HepG2 (cell line): ENCODE results near the gene SERPINB6. TPM values are rescaled to one million over a fixed set of nuclear protein-coding genes. Genes with fewer than 3 reads are reported as not detected.

Experiments
- HNF4A ChIP-seq: sonication (generic); formaldehyde crosslinking; IDR thresholded peaks from 2 replicates; pipeline ENCODE4 v1.4.0; 2020; ENCODE audit warnings: missing genetic modification reagents
- HOXD1 ChIP-seq: sonication (generic); formaldehyde crosslinking; IDR thresholded peaks from 2 replicates; pipeline ENCODE4 v1.5.0; 2020; ENCODE audit warnings: missing genetic modification reagents
- KAT7 ChIP-seq: IDR thresholded peaks from 2 replicates; pipeline ENCODE4 v1.6.1; 2018; ENCODE audit warnings: borderline replicate concordance, missing compliant biosample characterization
- MATR3 ChIP-seq: sonication (generic); formaldehyde crosslinking; IDR thresholded peaks from 2 replicates; pipeline ENCODE4 v1.4.0; 2020; ENCODE audit warnings: missing genetic modification reagents
- RARG ChIP-seq: sonication (generic); formaldehyde crosslinking; IDR thresholded peaks from 2 replicates; pipeline ENCODE4 v1.4.0; 2020; ENCODE audit warnings: low read depth, mild to moderate bottlenecking, missing genetic modification reagents
- SAP130 ChIP-seq: IDR thresholded peaks from 2 replicates; pipeline ENCODE4 v1.6.1; 2016; ENCODE audit warnings: low read depth
- SMARCE1 ChIP-seq: fragments of 450-650 bp; IDR thresholded peaks from 2 replicates; pipeline ENCODE4 v1.6.1; 2017; ENCODE audit warnings: borderline replicate concordance
- SNAPC2 ChIP-seq: sonication (generic); formaldehyde crosslinking; IDR thresholded peaks from 2 replicates; pipeline ENCODE4 v1.8.1; 2022; ENCODE audit warnings: mild to moderate bottlenecking, missing genetic modification reagents
- ZC3H13 ChIP-seq: sonication (generic); formaldehyde crosslinking; IDR thresholded peaks from 2 replicates; pipeline ENCODE4 v1.8.1; 2023; ENCODE audit warnings: mild to moderate bottlenecking, missing genetic modification reagents, moderate library complexity
- ZNF460 ChIP-seq: sonication (generic); formaldehyde crosslinking; IDR thresholded peaks from 2 replicates; pipeline ENCODE4 v1.5.1; 2020; ENCODE audit warnings: missing genetic modification reagents, mild to moderate bottlenecking, borderline replicate concordance
- ZNF572 ChIP-seq: sonication (generic); formaldehyde crosslinking; IDR thresholded peaks from 2 replicates; pipeline ENCODE4 v1.5.1; 2020; ENCODE audit warnings: mild to moderate bottlenecking, missing genetic modification reagents
- polyA plus RNA-seq, 8 experiments: library from polyadenylated mRNA; depleted of rRNA in 3 of 8; stranded (reverse) in 7 of 8; unstranded in 1 of 8; fragments of >200 nt; fragmentation: Illumina TruSeq in 4 of 8; extraction: Trizol in 4 of 8; gene quantifications; 2 replicates each; pipeline versions ENCODE4 v1.2.1 to v1.2.3, GENCODE V29; 2011 to 2016; ENCODE audit warnings: low read depth in 4 of 8, missing spikeins in 1 of 8, mixed read lengths in 1 of 8; ENCODE audit not compliant: insufficient read depth in 1 of 8
- total RNA-seq, 5 experiments: library from RNA; depleted of rRNA; stranded (reverse); fragments of >200 nt; fragmentation: Illumina TruSeq; extraction: Trizol; gene quantifications; 2 replicates each; pipeline ENCODE4 v1.2.3, GENCODE V29; 2016; ENCODE audit warnings: low read depth in 1 of 5
- TF ChIP-seq, protein P1 (sequence below): sonication (generic); formaldehyde crosslinking; IDR thresholded peaks from 2 replicates; pipeline ENCODE4 v1.4.0; 2020; ENCODE audit warnings: missing genetic modification reagents, borderline replicate concordance
- TF ChIP-seq, protein P2 (sequence below): sonication (generic); formaldehyde crosslinking; conservative IDR thresholded peaks from 2 replicates; pipeline ENCODE4 v1.4.0; 2020; ENCODE audit warnings: missing genetic modification reagents
- TF ChIP-seq, protein P3 (sequence below): sonication (generic); formaldehyde crosslinking; IDR thresholded peaks from 2 replicates; pipeline ENCODE4 v1.4.0; 2020; ENCODE audit warnings: missing genetic modification reagents
- TF ChIP-seq, protein P4 (sequence below): sonication (generic); formaldehyde crosslinking; IDR thresholded peaks from 2 replicates; pipeline ENCODE4 v1.4.0; 2020; ENCODE audit warnings: missing genetic modification reagents

The SERPINB6 gene
- total and polyA plus RNA-seq, 2 of the 13 experiments (the other 11 are each of a cell fraction or from before 2014, with no cell fraction given): 38.2 to 61.3 TPM

DNA sequence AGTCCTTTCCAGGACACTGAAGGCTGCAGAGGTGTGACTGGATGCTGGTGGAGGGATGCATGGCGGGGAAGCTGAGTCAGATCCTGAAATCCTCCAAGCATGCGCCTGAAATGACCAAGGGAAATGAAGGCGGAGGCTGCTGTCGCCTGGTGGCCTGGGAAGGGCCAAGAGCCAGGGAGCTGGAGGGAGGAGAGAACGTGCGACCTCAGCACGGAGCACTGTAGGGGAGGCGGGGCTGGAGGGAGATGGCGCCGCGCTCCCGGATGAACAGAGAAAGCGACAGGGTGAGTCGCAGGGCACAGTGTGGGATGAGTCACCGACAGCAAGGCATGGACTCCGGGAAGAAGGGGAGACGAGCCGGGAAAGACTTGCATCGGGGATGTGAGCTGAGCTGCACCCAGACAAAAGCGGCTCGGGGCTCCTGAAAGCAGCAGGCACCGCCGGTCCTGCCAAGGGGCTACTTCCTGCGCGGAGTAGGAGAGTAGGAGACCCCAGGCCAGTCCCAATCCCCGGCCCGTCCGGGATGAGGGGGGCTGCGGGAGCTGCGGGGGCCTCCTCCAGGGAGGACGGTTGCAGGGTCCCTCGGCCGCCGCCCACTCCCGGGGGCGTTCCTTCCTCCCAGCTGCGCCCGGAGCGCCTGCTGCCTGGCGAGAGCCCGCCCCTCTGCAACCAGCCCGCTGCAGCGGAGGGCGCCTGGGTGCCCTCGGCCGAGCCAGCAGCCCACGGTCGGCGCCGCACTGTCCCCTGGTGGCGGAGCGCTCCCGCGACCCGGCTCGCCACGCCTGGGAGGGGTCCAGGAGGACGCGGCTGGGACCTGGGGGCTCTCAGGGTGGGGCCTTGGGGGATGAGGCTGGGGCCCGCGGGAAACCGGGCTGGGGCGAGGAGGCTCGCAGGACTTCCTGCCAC lies 17.3 kb upstream of the SERPINB6 start (continued):
- TF ChIP-seq, protein P1, sequence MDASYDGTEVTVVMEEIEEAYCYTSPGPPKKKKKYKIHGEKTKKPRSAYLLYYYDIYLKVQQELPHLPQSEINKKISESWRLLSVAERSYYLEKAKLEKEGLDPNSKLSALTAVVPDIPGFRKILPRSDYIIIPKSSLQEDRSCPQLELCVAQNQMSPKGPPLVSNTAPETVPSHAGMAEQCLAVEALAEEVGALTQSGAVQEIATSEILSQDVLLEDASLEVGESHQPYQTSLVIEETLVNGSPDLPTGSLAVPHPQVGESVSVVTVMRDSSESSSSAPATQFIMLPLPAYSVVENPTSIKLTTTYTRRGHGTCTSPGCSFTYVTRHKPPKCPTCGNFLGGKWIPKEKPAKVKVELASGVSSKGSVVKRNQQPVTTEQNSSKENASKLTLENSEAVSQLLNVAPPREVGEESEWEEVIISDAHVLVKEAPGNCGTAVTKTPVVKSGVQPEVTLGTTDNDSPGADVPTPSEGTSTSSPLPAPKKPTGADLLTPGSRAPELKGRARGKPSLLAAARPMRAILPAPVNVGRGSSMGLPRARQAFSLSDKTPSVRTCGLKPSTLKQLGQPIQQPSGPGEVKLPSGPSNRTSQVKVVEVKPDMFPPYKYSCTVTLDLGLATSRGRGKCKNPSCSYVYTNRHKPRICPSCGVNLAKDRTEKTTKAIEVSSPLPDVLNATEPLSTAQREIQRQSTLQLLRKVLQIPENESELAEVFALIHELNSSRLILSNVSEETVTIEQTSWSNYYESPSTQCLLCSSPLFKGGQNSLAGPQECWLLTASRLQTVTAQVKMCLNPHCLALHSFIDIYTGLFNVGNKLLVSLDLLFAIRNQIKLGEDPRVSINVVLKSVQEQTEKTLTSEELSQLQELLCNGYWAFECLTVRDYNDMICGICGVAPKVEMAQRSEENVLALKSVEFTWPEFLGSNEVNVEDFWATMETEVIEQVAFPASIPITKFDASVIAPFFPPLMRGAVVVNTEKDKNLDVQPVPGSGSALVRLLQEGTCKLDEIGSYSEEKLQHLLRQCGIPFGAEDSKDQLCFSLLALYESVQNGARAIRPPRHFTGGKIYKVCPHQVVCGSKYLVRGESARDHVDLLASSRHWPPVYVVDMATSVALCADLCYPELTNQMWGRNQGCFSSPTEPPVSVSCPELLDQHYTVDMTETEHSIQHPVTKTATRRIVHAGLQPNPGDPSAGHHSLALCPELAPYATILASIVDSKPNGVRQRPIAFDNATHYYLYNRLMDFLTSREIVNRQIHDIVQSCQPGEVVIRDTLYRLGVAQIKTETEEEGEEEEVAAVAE (CRISPR knock-in tag): peak; percentile 16; the same call in 1 of the 2 replicates
- TF ChIP-seq MATR3 (CRISPR knock-in tag) (no peak), ZNF572 (CRISPR knock-in tag) (peak; percentile 96), SMARCE1 (no peak), SAP130 (CRISPR knock-in tag) (peak; percentile 85), RARG (CRISPR knock-in tag) (no peak), ZNF460 (no peak), ZC3H13 (peak; percentile 84), SNAPC2 (CRISPR knock-in tag) (no peak; the same call in 1 of the 2 replicates), HOXD1 (CRISPR knock-in tag) (peak; percentile 70), KAT7 (CRISPR knock-in tag) (0 out of 2 replicates have a peak, but pooled peaks have one; percentile 38), HNF4A (peak; percentile 18; the same call in 1 of the 2 replicates)
- TF ChIP-seq, protein P2, sequence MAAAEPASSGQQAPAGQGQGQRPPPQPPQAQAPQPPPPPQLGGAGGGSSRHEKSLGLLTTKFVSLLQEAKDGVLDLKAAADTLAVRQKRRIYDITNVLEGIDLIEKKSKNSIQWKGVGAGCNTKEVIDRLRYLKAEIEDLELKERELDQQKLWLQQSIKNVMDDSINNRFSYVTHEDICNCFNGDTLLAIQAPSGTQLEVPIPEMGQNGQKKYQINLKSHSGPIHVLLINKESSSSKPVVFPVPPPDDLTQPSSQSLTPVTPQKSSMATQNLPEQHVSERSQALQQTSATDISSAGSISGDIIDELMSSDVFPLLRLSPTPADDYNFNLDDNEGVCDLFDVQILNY (CRISPR knock-in tag): 0 out of 2 replicates have a peak, but pooled peaks have one; percentile 20
- TF ChIP-seq, protein P3, sequence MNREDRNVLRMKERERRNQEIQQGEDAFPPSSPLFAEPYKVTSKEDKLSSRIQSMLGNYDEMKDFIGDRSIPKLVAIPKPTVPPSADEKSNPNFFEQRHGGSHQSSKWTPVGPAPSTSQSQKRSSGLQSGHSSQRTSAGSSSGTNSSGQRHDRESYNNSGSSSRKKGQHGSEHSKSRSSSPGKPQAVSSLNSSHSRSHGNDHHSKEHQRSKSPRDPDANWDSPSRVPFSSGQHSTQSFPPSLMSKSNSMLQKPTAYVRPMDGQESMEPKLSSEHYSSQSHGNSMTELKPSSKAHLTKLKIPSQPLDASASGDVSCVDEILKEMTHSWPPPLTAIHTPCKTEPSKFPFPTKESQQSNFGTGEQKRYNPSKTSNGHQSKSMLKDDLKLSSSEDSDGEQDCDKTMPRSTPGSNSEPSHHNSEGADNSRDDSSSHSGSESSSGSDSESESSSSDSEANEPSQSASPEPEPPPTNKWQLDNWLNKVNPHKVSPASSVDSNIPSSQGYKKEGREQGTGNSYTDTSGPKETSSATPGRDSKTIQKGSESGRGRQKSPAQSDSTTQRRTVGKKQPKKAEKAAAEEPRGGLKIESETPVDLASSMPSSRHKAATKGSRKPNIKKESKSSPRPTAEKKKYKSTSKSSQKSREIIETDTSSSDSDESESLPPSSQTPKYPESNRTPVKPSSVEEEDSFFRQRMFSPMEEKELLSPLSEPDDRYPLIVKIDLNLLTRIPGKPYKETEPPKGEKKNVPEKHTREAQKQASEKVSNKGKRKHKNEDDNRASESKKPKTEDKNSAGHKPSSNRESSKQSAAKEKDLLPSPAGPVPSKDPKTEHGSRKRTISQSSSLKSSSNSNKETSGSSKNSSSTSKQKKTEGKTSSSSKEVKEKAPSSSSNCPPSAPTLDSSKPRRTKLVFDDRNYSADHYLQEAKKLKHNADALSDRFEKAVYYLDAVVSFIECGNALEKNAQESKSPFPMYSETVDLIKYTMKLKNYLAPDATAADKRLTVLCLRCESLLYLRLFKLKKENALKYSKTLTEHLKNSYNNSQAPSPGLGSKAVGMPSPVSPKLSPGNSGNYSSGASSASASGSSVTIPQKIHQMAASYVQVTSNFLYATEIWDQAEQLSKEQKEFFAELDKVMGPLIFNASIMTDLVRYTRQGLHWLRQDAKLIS (CRISPR knock-in tag): peak; percentile 31; the same call in 1 of the 2 replicates
- TF ChIP-seq, protein P4, sequence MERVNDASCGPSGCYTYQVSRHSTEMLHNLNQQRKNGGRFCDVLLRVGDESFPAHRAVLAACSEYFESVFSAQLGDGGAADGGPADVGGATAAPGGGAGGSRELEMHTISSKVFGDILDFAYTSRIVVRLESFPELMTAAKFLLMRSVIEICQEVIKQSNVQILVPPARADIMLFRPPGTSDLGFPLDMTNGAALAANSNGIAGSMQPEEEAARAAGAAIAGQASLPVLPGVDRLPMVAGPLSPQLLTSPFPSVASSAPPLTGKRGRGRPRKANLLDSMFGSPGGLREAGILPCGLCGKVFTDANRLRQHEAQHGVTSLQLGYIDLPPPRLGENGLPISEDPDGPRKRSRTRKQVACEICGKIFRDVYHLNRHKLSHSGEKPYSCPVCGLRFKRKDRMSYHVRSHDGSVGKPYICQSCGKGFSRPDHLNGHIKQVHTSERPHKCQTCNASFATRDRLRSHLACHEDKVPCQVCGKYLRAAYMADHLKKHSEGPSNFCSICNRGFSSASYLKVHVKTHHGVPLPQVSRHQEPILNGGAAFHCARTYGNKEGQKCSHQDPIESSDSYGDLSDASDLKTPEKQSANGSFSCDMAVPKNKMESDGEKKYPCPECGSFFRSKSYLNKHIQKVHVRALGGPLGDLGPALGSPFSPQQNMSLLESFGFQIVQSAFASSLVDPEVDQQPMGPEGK (CRISPR knock-in tag): peak; percentile 98
